H54 (cell line): Measurements from ENCODE around the gene ADH6.
"Not testable (repeated sequence)": the region's sequence is repeated elsewhere in the genome, so short reads cannot be mapped to it uniquely, and the experiment has no call there.

Source experiments
- DNase-seq: peaks from one replicate; pipeline ENCODE4 v3.0.0; 2011; ENCODE audit warnings: low spot score, mixed read lengths; ENCODE audit not compliant: insufficient read length
- FAIRE-seq: peaks from 3 replicates; lab custom pipeline; 2011; peaks lifted over from hg19 to GRCh38; lab: Jason Lieb, UNC
- POLR2A ChIP-seq: IDR thresholded peaks from 2 replicates; pipeline ENCODE4 v1.6.1; 2011; ENCODE audit warnings: low read depth, mild to moderate bottlenecking, low read length

ADH6 gene

GRCh38 chr4:99219072-99219471 lies at the start of gene ADH6:
Gene ADH6, minus strand, starts transcription at chr4:99219246. Its CDS starts 94 bp downstream, at chr4:99219152.
- FAIRE-seq, result no peak

GRCh38 chr4:99264927-99265326 lies 45.9 kb upstream of the ADH6 start:
- no peak for DNase-seq
- FAIRE-seq, result no peak
- TF ChIP-seq POLR2A, result no peak

More at GRCh38 chr4:99219072-99219471, at the start of gene ADH6:
- no peak for TF ChIP-seq POLR2A
- DNase-seq, result no peak

DNA sequence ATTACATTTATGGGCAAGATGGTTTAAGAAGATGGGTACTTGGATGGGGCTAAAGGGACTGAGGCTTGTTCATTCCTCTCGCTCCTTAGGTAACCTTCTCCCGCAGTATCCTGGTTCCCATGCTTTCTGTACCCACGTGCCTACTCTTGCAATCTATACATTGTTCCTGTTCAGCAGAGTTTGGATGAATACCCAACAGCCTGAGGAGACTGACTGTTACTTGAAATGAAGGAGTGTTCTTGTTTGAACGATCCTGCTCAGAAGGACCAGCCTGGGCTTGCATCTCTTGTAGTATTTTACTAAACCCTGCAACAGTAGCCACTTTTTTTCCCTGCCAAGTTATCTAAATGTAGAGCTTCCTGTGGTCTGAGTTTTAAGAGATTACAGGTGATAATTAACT lies 33.7 kb upstream of the ADH6 start:
- no peak for TF ChIP-seq POLR2A

DNA sequence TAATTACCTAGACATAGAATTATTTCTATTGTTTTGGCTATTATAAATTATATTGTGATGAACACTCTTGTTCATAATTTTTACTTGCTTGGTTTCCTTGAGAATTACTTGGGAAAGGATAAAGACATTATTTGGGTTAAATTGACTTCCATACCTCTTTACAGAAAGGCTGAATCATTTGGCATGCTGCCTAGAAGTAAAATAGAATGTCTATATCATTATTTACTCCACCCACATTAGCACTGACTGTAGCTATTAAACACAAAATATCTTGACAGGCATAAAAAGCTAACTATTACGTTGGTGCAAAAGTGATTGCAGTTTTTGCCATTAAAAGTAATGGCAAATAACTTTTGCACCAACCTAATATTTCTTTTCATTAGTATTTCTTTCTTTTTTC lies 29.7 kb upstream of the ADH6 start:
- TF ChIP-seq POLR2A, result no peak
- DNase-seq (no peak), FAIRE-seq (no peak)

More for the DNA sequence above, 33.7 kb upstream of the ADH6 start:
- no peak for DNase-seq
- FAIRE-seq, result no peak

- TF ChIP-seq POLR2A, result no peak
- DNase-seq, result no peak
- FAIRE-seq, result no peak
Measured at GRCh38 chr4:99235955-99236354, 16.9 kb upstream of the ADH6 start.

DNA sequence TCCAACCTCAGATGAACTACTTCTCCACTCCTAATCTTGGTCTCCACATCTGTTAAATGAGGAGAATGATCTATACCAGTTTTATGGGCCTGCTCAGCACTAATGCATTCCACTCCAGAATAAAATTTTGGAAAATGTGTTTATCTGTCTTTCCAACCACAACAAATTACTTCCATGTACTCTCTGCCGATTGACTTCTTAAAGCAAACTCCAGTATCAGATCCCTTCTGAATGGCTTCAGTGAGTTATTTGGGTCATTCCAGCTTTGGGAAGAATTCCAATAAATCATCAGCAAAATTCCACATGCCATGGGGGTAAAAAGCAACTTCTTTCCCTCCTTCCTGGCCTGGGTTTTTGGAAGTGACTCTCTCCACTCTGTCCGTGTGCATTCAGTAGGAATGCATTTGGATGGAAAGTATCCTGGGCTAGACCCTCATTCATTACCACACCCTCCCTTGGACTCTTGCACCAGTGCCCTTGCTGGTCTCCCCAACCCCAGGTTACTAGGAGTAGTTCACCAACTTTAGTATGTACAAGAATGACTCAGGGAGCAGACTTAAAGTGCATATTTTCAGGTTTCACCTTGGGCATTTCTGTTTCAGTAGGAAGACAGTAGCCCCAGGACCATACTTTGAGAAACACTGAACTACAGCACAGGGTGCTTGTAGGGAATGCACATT lies 15.4 kb upstream of the ADH6 start:
- DNase-seq (no peak), FAIRE-seq (no peak)
- TF ChIP-seq POLR2A, result no peak

DNA sequence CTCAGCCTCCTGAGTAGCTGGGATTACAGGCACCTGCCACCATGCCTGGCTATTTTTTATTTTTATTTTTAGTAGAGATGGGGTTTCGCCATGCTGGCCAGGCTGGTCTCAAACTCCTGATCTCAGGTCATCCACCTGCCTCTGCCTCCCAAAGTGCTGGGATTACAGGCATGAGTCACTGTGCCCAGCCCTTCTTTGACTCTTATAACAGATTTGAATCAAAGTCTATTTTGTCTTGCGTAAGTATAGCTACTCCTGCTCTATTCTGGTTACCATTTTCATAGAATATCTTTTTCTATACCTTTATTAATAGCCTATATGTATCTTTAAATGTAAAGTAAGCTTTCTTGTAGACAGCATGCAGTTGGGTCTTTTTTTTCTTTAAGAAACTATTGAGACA lies 14.4 kb upstream of the ADH6 start:
- not testable (repeated sequence) for FAIRE-seq

DNA sequence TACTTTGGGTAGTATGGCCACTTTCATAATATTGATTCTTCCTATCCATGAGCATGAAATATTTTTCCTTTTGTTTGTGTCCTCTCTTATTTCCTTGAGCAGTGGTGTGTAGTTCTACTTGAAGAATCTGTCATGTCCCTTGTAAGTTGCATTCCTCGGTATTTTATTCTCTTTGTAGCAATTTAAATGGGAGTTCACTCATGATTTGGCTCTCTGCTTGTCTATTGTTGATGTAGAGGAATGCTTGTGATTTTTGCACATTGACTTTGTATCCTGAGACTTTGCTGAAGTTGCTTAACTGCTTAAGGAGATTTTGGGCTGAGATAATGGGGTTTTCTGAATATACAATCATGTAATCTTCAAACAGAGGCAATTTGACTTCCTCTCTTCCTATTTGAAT lies 9.7 kb upstream of the ADH6 start:
- not testable (repeated sequence) for FAIRE-seq, DNase-seq

More for the DNA sequence above, 14.4 kb upstream of the ADH6 start:
- not testable (repeated sequence) for DNase-seq

GRCh38 chr4:99227646-99228045 lies 8.6 kb upstream of the ADH6 start:
- FAIRE-seq, DNase-seq: not testable (repeated sequence)

DNA sequence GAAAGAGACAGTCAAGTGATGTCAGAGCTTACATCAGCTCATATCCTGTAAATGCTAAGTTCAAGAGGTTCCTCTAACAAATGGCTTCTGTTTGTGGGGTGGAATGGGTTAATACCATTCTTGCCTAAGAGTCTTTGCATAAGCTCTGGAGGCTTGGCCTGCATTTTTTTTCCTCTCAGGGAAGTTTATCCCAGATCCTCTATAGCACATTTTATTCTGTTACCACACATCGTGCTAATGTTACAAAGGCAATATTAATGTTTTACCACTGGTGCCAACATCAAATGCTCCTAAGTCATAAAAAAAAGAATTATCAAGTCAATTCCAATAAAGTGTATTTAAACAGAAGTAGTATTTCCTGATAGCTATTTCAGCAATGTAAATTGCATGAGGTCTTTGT lies 2.9 kb upstream of the ADH6 start:
- DNase-seq, result no peak
- no peak for TF ChIP-seq POLR2A
- no peak for FAIRE-seq

GRCh38 chr4:99219479-99219878 lies 433 bp upstream of the ADH6 start:
- TF ChIP-seq POLR2A, result no peak
- FAIRE-seq (no peak), DNase-seq (no peak)

GRCh38 chr4:99215521-99215920 lies 3.5 kb downstream of the ADH6 start:
- no peak for TF ChIP-seq POLR2A
- DNase-seq (no peak), FAIRE-seq (no peak)

DNA sequence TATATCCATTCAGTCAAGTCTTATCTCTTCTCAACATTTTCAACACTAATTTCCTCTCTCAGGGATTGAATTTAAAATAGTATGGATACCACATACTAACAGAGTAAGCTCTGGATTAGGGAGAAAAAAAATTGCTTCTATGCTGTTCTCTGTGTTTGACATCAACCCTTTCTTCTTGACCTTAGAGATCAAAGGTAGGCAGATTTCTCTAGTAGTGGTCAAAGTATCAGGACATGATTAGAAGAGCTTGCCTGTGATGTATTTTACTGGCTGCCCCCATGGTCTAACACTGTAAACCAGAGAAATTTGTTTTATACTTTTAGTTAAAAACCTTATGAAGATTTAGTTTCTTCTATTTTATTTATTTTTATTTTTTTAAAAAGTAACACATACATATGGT lies 8.3 kb downstream of the ADH6 start:
- FAIRE-seq (no peak), DNase-seq (no peak)
- no peak for TF ChIP-seq POLR2A

GRCh38 chr4:99209671-99210070 lies 9.4 kb downstream of the ADH6 start:
- FAIRE-seq (no peak), DNase-seq (no peak)
- TF ChIP-seq POLR2A, result no peak

GRCh38 chr4:99208719-99209075 lies 10.3 kb downstream of the ADH6 start:
- no peak for FAIRE-seq
- TF ChIP-seq POLR2A, result no peak

More at GRCh38 chr4:99208719-99209075, 10.3 kb downstream of the ADH6 start:
- no peak for DNase-seq
